HG02763 (cell line): ENCODE measurements around the gene ASTN2.
"Not testable (repeated sequence)": the region's sequence is repeated elsewhere in the genome, so short reads cannot be mapped to it uniquely, and the experiment has no call there.

Source experiments
- ATAC-seq: cut with Tn5 transposase; IDR thresholded peaks from one replicate; pipeline ENCODE4 v1.9.1; 2021; ENCODE audit warnings: mild to moderate bottlenecking, moderate library complexity; ENCODE audit not compliant: unreplicated experiment

ASTN2 gene

GRCh38 chr9:116716438-116716837 is 698.4 kb downstream of the ASTN2 start:
- ATAC-seq = no peak

- no peak for ATAC-seq
Measured at GRCh38 chr9:116715751-116716150, 699.1 kb downstream of the ASTN2 start.

- no peak for ATAC-seq
Measured at GRCh38 chr9:116713271-116713670, 701.6 kb downstream of the ASTN2 start.

- no peak for ATAC-seq
Measured at GRCh38 chr9:116712781-116713180, 702.1 kb downstream of the ASTN2 start.

- no peak for ATAC-seq
Measured at GRCh38 chr9:116706310-116707290, 708.3 kb downstream of the ASTN2 start.

GRCh38 chr9:116705531-116705930 is 709.3 kb downstream of the ASTN2 start:
- ATAC-seq = no peak

- ATAC-seq = no peak
Measured at GRCh38 chr9:116704470-116704869, 710.4 kb downstream of the ASTN2 start.

GRCh38 chr9:116703634-116704033 is 711.2 kb downstream of the ASTN2 start:
- ATAC-seq = no peak

GRCh38 chr9:116701940-116702642 is 712.8 kb downstream of the ASTN2 start:
- ATAC-seq = no peak

- no peak for ATAC-seq
Measured at GRCh38 chr9:116700882-116701865, 713.7 kb downstream of the ASTN2 start.

GRCh38 chr9:116700279-116700678 is 714.6 kb downstream of the ASTN2 start:
- ATAC-seq = no peak

GRCh38 chr9:116697887-116698286 is 717.0 kb downstream of the ASTN2 start:
- no peak for ATAC-seq

- ATAC-seq = no peak
Measured at GRCh38 chr9:116697362-116697761, 717.5 kb downstream of the ASTN2 start.

GRCh38 chr9:116695438-116695837 is 719.4 kb downstream of the ASTN2 start:
- ATAC-seq = no peak

GRCh38 chr9:116694785-116695291 is 720.0 kb downstream of the ASTN2 start:
- no peak for ATAC-seq

- ATAC-seq = no peak
Measured at GRCh38 chr9:116693233-116693731, 721.6 kb downstream of the ASTN2 start.

- ATAC-seq = no peak
Measured at GRCh38 chr9:116692616-116693015, 722.2 kb downstream of the ASTN2 start.

- no peak for ATAC-seq
Measured at GRCh38 chr9:116691607-116692006, 723.2 kb downstream of the ASTN2 start.

GRCh38 chr9:116690805-116691204 is 724.1 kb downstream of the ASTN2 start:
- not testable (repeated sequence) for ATAC-seq

GRCh38 chr9:116689486-116690032 is 725.3 kb downstream of the ASTN2 start:
- no peak for ATAC-seq
